Activated naive CD8-positive, alpha-beta T cell treated with anti-CD3 and anti-CD28 coated beads, Interleukin-2, amount 50 U/mL, for 24 hours (primary cell): Measurements from ENCODE around the gene PRRX1.

Experiments
- ATAC-seq: fragments of 150-1000 bp; cut with Tn5 transposase; one replicate; pipeline ENCODE4 v1.10.0; 2021
- DNase-seq: peaks from one replicate; pipeline ENCODE4 v3.0.0; 2021
- H3K27ac Mint-ChIP-seq: one replicate; pipeline ENCODE4 v1.8.0; 2021; ENCODE audit warnings: mild to moderate bottlenecking, mixed read lengths
- H3K27me3 Mint-ChIP-seq: one replicate; pipeline ENCODE4 v1.8.0; 2021; ENCODE audit warnings: mixed read lengths
- H3K36me3 Mint-ChIP-seq: one replicate; pipeline ENCODE4 v1.8.0; 2021; ENCODE audit warnings: low read depth, mixed read lengths
- H3K4me1 Mint-ChIP-seq: one replicate; pipeline ENCODE4 v1.8.0; 2021; ENCODE audit warnings: mixed read lengths
- H3K4me3 Mint-ChIP-seq: one replicate; pipeline ENCODE4 v1.8.0; 2021; ENCODE audit warnings: mild to moderate bottlenecking, moderate library complexity, mixed read lengths
- H3K9me3 Mint-ChIP-seq: one replicate; pipeline ENCODE4 v1.8.0; 2021; ENCODE audit warnings: mixed read lengths

The PRRX1 gene

GRCh38 chr1:170776777-170777176 is 112.8 kb downstream of the PRRX1 start:
- no peak overlapping the region for H3K27ac Mint-ChIP-seq
- H3K4me1 Mint-ChIP-seq, result no peaks in the 10 kb centered on the region
- no peak for ATAC-seq
- no peak overlapping the region for H3K4me3 Mint-ChIP-seq
- H3K9me3 Mint-ChIP-seq, result peaks cover 11% of the 10 kb centered on the region
- no peaks in the 10 kb centered on the region for H3K36me3 Mint-ChIP-seq
- no peak for DNase-seq
- peaks cover 3% of the 10 kb centered on the region for H3K27me3 Mint-ChIP-seq
